RWPE1 (cell line): ENCODE results near the gene EBP.

ENCODE experiments used
- CTCF ChIA-PET: fragments of 350-600 bp; sonication (Branson Sonifier 250); formaldehyde crosslinking; extraction: SDS; loops from one replicate; lab custom pipeline; 2021; lab: Yijun Ruan, JAX
- POLR2A ChIA-PET: fragments of 400-600 bp; formaldehyde crosslinking; extraction: SDS; loops from one replicate; lab custom pipeline; 2020; ENCODE audit warnings: antibody characterized with exemption; ENCODE audit not compliant: low non-redundant PET; lab: Yijun Ruan, JAX
- DNase-seq: peaks from one replicate; pipeline ENCODE4 v3.0.0; 2012; ENCODE audit warnings: low spot score
- H3K27ac ChIP-seq: fragments of 450-650 bp; 2 replicates; pipeline ENCODE4 v1.5.1; 2017
- CTCF ChIP-seq: fragments of 450-650 bp; conservative IDR thresholded peaks from 2 replicates; pipeline ENCODE4 v1.5.1; 2017; ENCODE audit warnings: low read depth, mild to moderate bottlenecking

Gene EBP

GRCh38 chrX:48480583-48480982 lies 41.0 kb upstream of the EBP start:
- DNase-seq: no peak
- ChIA-PET POLR2A (no interaction called here), CTCF (no interaction called here)
- TF ChIP-seq CTCF: no peak
- no peak overlapping the region; the same call in 1 of the 2 replicates for H3K27ac ChIP-seq

GRCh38 chrX:48482526-48482925 lies 39.1 kb upstream of the EBP start:
- no peak for DNase-seq
- POLR2A ChIA-PET: no interaction called here
- TF ChIP-seq CTCF: no peak
- peak overlapping the region; percentile 49 for H3K27ac ChIP-seq
- CTCF ChIA-PET: interaction anchor here (0.6 kb wide), 1 partner anchor 20 kb away, joined by 5 read pairs; no protein-coding TSS in a partner anchor

GRCh38 chrX:48487362-48487798 lies 34.2 kb upstream of the EBP start:
- CTCF ChIA-PET: no interaction called here
- H3K27ac ChIP-seq: peak overlapping the region; percentile 94
- peak; percentile 72 for DNase-seq
- POLR2A ChIA-PET: interaction anchor here (0.6 kb wide), 1 partner anchor 32 kb away, joined by 3 read pairs; no protein-coding TSS in a partner anchor
- TF ChIP-seq CTCF: no peak

- CTCF ChIA-PET: no interaction called here
- no peak for TF ChIP-seq CTCF
- peak overlapping the region; percentile 94 for H3K27ac ChIP-seq
- POLR2A ChIA-PET: interaction anchor here (0.6 kb wide), 1 partner anchor 32 kb away, joined by 3 read pairs; no protein-coding TSS in a partner anchor
- no peak for DNase-seq
These were observed 33.6 kb upstream of the EBP start for GRCh38 chrX:48488034-48488433.

GRCh38 chrX:48489296-48489695 lies 32.3 kb upstream of the EBP start:
- ChIA-PET CTCF (no interaction called here), POLR2A (no interaction called here)
- DNase-seq: no peak
- TF ChIP-seq CTCF: no peak
- peak overlapping the region; percentile 94 for H3K27ac ChIP-seq

GRCh38 chrX:48489892-48490291 lies 31.7 kb upstream of the EBP start:
- peak overlapping the region; percentile 94 for H3K27ac ChIP-seq
- POLR2A ChIA-PET: no interaction called here
- CTCF ChIA-PET: no interaction called here
- DNase-seq: no peak
- TF ChIP-seq CTCF: no peak
